SK-N-SH treated with all-trans-retinoic acid at 6 μM for 48 hours (cell line): ENCODE results near the gene DOCK1.

Experiments
- ATAC-seq: fragments of 200-7000 bp; cut with Tn5 transposase; 3 replicates; pipeline ENCODE4 v1.9.1; 2020; ENCODE audit warnings: mild to moderate bottlenecking, moderate library complexity
- BACH2 ChIP-seq: fragments of 250-450 bp; sonication (Bioruptor Pico); IDR thresholded peaks from 2 replicates; pipeline ENCODE4 v1.9.0; 2021; ENCODE audit warnings: mild to moderate bottlenecking, borderline replicate concordance
- CREB5 ChIP-seq: fragments of 250-450 bp; sonication (Bioruptor Pico); IDR thresholded peaks from 2 replicates; pipeline ENCODE4 v1.5.1; 2020; ENCODE audit warnings: low read depth, mild to moderate bottlenecking, moderate library complexity
- CSDC2 ChIP-seq: fragments of 250-450 bp; sonication (Bioruptor Pico); IDR thresholded peaks from 2 replicates; pipeline ENCODE4 v1.5.0; 2020; ENCODE audit warnings: mild to moderate bottlenecking, moderate library complexity
- ISL1 ChIP-seq: fragments of 250-450 bp; sonication (Bioruptor Pico); IDR thresholded peaks from 2 replicates; pipeline ENCODE4 v2.1.2; 2022; ENCODE audit warnings: mild to moderate bottlenecking, moderate library complexity
- OSR1 ChIP-seq: fragments of 250-450 bp; sonication (Bioruptor Pico); IDR thresholded peaks from 2 replicates; pipeline ENCODE4 v1.8.0; 2022; ENCODE audit warnings: moderate library complexity, mild to moderate bottlenecking, inconsistent platforms
- PPARA ChIP-seq: fragments of 250-450 bp; sonication (Bioruptor Pico); IDR thresholded peaks from 2 replicates; pipeline ENCODE4 v1.5.0; 2020; ENCODE audit warnings: mild to moderate bottlenecking, borderline replicate concordance
- RARB ChIP-seq: fragments of 250-450 bp; sonication (Bioruptor Pico); IDR thresholded peaks from 2 replicates; pipeline ENCODE4 v1.8.0; 2021; ENCODE audit warnings: mild to moderate bottlenecking, moderate library complexity
- SNAI2 ChIP-seq: fragments of 250-450 bp; sonication (Bioruptor Pico); IDR thresholded peaks from 2 replicates; pipeline ENCODE4 v1.5.0; 2020; ENCODE audit warnings: mild to moderate bottlenecking, moderate library complexity
- TCF4 ChIP-seq: fragments of 250-450 bp; sonication (Bioruptor Pico); IDR thresholded peaks from 2 replicates; pipeline ENCODE4 v1.8.0; 2021; ENCODE audit warnings: mild to moderate bottlenecking, moderate library complexity, borderline replicate concordance
- TOX ChIP-seq: fragments of 250-450 bp; sonication (Bioruptor Pico); IDR thresholded peaks from 2 replicates; pipeline ENCODE4 v1.8.0; 2021; ENCODE audit warnings: mild to moderate bottlenecking, moderate library complexity, borderline replicate concordance
- ZFP3 ChIP-seq: fragments of 250-450 bp; sonication (Bioruptor Pico); IDR thresholded peaks from 2 replicates; pipeline ENCODE4 v1.5.0; 2020; ENCODE audit warnings: mild to moderate bottlenecking, moderate library complexity
- ZNF565 ChIP-seq: fragments of 450-650 bp; formaldehyde crosslinking; conservative IDR thresholded peaks from 2 replicates; pipeline ENCODE4 v1.5.0; 2020; ENCODE audit warnings: low read depth, mild to moderate bottlenecking, moderate library complexity
- ZNF70 ChIP-seq: fragments of 450-650 bp; formaldehyde crosslinking; IDR thresholded peaks from 2 replicates; pipeline ENCODE4 v1.5.0; 2020; ENCODE audit warnings: mild to moderate bottlenecking, moderate library complexity
- ZNF8 ChIP-seq: fragments of 450-650 bp; formaldehyde crosslinking; IDR thresholded peaks from 2 replicates; pipeline ENCODE4 v1.5.0; 2020; ENCODE audit warnings: mild to moderate bottlenecking, moderate library complexity
- TF ChIP-seq, protein P1 (sequence below): fragments of 250-450 bp; sonication (Bioruptor Pico); IDR thresholded peaks from 2 replicates; pipeline ENCODE4 v1.5.0; 2020; ENCODE audit warnings: mild to moderate bottlenecking, moderate library complexity
- TF ChIP-seq, protein P2 (sequence below): fragments of 250-450 bp; sonication (Bioruptor Pico); IDR thresholded peaks from 2 replicates; pipeline ENCODE4 v1.5.1; 2021; ENCODE audit warnings: mild to moderate bottlenecking, moderate library complexity
- TF ChIP-seq, protein P3 (sequence below): fragments of 250-450 bp; sonication (Bioruptor Pico); IDR thresholded peaks from 2 replicates; pipeline ENCODE4 v1.8.0; 2021; ENCODE audit warnings: low read depth, mild to moderate bottlenecking, moderate library complexity, borderline replicate concordance

DOCK1 gene

GRCh38 chr10:126949161-126949503 lies 43.9 kb downstream of the DOCK1 start:
- ATAC-seq, result no peak
- TF ChIP-seq SNAI2, result no peak
- TF ChIP-seq ZNF70 (CRISPR knock-in tag), result no peak
- no peak for TF ChIP-seq ZNF8
- no peak for TF ChIP-seq TCF4 (CRISPR knock-in tag)
- TF ChIP-seq TOX (CRISPR knock-in tag), result no peak
- TF ChIP-seq RARB, result no peak
- TF ChIP-seq, protein P1, sequence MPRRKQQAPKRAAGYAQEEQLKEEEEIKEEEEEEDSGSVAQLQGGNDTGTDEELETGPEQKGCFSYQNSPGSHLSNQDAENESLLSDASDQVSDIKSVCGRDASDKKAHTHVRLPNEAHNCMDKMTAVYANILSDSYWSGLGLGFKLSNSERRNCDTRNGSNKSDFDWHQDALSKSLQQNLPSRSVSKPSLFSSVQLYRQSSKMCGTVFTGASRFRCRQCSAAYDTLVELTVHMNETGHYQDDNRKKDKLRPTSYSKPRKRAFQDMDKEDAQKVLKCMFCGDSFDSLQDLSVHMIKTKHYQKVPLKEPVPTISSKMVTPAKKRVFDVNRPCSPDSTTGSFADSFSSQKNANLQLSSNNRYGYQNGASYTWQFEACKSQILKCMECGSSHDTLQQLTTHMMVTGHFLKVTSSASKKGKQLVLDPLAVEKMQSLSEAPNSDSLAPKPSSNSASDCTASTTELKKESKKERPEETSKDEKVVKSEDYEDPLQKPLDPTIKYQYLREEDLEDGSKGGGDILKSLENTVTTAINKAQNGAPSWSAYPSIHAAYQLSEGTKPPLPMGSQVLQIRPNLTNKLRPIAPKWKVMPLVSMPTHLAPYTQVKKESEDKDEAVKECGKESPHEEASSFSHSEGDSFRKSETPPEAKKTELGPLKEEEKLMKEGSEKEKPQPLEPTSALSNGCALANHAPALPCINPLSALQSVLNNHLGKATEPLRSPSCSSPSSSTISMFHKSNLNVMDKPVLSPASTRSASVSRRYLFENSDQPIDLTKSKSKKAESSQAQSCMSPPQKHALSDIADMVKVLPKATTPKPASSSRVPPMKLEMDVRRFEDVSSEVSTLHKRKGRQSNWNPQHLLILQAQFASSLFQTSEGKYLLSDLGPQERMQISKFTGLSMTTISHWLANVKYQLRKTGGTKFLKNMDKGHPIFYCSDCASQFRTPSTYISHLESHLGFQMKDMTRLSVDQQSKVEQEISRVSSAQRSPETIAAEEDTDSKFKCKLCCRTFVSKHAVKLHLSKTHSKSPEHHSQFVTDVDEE (CRISPR knock-in tag), result no peak
- TF ChIP-seq PPARA (CRISPR knock-in tag), result no peak
- TF ChIP-seq, protein P2, sequence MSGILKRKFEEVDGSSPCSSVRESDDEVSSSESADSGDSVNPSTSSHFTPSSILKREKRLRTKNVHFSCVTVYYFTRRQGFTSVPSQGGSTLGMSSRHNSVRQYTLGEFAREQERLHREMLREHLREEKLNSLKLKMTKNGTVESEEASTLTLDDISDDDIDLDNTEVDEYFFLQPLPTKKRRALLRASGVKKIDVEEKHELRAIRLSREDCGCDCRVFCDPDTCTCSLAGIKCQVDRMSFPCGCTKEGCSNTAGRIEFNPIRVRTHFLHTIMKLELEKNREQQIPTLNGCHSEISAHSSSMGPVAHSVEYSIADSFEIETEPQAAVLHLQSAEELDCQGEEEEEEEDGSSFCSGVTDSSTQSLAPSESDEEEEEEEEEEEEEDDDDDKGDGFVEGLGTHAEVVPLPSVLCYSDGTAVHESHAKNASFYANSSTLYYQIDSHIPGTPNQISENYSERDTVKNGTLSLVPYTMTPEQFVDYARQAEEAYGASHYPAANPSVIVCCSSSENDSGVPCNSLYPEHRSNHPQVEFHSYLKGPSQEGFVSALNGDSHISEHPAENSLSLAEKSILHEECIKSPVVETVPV, result no peak
- no peak for TF ChIP-seq BACH2 (CRISPR knock-in tag)
- TF ChIP-seq ISL1 (CRISPR knock-in tag), result no peak
- TF ChIP-seq ZFP3, result no peak
- no peak for TF ChIP-seq ZNF565

- no peak for TF ChIP-seq CSDC2 (CRISPR knock-in tag)
- no peak for TF ChIP-seq PPARA (CRISPR knock-in tag)
- TF ChIP-seq, protein P1 (CRISPR knock-in tag), result no peak
- TF ChIP-seq, protein P2, result no peak
- TF ChIP-seq ZNF565, result no peak
- TF ChIP-seq, protein P3, sequence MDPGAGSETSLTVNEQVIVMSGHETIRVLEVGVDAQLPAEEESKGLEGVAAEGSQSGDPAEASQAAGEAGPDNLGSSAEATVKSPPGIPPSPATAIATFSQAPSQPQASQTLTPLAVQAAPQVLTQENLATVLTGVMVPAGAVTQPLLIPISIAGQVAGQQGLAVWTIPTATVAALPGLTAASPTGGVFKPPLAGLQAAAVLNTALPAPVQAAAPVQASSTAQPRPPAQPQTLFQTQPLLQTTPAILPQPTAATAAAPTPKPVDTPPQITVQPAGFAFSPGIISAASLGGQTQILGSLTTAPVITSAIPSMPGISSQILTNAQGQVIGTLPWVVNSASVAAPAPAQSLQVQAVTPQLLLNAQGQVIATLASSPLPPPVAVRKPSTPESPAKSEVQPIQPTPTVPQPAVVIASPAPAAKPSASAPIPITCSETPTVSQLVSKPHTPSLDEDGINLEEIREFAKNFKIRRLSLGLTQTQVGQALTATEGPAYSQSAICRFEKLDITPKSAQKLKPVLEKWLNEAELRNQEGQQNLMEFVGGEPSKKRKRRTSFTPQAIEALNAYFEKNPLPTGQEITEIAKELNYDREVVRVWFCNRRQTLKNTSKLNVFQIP (CRISPR knock-in tag), result no peak
- TF ChIP-seq CREB5 (CRISPR knock-in tag), result no peak
Observed at GRCh38 chr10:126950401-126951105, 45.3 kb downstream of the DOCK1 start.

DNA sequence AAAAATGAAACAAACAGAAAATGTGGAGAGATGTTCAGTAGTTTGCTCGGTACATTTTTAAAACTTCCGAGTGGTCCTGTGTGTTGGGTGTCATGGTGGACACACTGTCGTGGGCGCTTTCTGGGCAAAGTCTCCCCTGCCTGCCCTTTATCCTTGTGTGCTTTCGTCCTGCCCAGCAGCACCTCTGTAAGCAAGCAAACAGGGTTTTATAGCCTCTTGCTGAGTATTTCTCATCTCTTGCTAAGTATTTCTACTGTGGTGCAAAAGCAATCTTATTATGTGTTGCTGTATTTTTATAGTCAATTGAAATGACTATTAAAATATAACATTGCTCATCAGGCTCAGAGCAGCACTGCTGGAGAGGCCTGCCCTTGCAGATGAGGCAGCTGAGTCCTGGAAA lies 48.7 kb downstream of the DOCK1 start:
- ATAC-seq, result no peak
- TF ChIP-seq PPARA (CRISPR knock-in tag) (no peak), OSR1 (CRISPR knock-in tag) (no peak), CSDC2 (CRISPR knock-in tag) (no peak), TCF4 (CRISPR knock-in tag) (no peak), ZFP3 (no peak)

More at GRCh38 chr10:126950401-126951105, 45.3 kb downstream of the DOCK1 start:
- ATAC-seq, result no peak
